ENCODE measurements around the gene MEIS2. TPM values are rescaled to one million over a fixed set of nuclear protein-coding genes. Genes with fewer than 3 reads are reported as not detected.
A peak's percentile ranks its signal among the peaks of the same experiment; 100 is the strongest.

MEIS2 gene
- total RNA-seq = 20.7 TPM
- long read RNA-seq, partial matches to known transcripts = 8 of 22 reads
- long read RNA-seq, other reads (novel, unspliced or antisense) = 13 of 22 reads

GRCh38 chr15:37100109-37100965, at the start of gene MEIS2:
TSS of gene MEIS2 (minus strand) at chr15:37100549. CDS start at chr15:37099466, 1,083 bp downstream.
- Histone ChIP-seq H3K27me3 (ENCODE audit: low read depth) (peaks cover 35% of the 10 kb centered on the region), H3K36me3 (no peaks in the 10 kb centered on the region), H3K4me1 (peaks cover 4% of the 10 kb centered on the region), H3K27ac (peak within 1 kb of the TSS; percentile 91), H3K4me3 (peak within 1 kb of the TSS; percentile 56), H3K9me3 (no peaks in the 10 kb centered on the region)
- intact Hi-C loops (cut with DNase I) = loop anchor here (10.0 kb wide), 1 partner anchor 216 kb away; no protein-coding TSS in a partner anchor
- TF ChIP-seq CTCF (IDR thresholded peaks at IDR 0.05) = no peak
- DNase-seq = peak; percentile 91
- ATAC-seq = peak; percentile 82 to 89

- intact Hi-C loops (cut with DNase I) = no loop called here
- no peaks in the 10 kb centered on the region for H3K4me1 ChIP-seq
- no peak for DNase-seq
- H3K27ac ChIP-seq = no peak overlapping the region
- H3K4me3 ChIP-seq = no peak overlapping the region
- H3K27me3 ChIP-seq (ENCODE audit: low read depth) = no peaks in the 10 kb centered on the region
- H3K9me3 ChIP-seq = no peaks in the 10 kb centered on the region
- no peak for ATAC-seq
- no peak for TF ChIP-seq CTCF (IDR thresholded peaks at IDR 0.05)
- H3K36me3 ChIP-seq = no peaks in the 10 kb centered on the region
These were observed 48.8 kb upstream of the MEIS2 start for GRCh38 chr15:37149146-37149545.

- intact Hi-C loops (cut with DNase I) = no loop called here
- no peak for DNase-seq
- H3K27ac ChIP-seq = no peak overlapping the region
- H3K36me3 ChIP-seq = no peaks in the 10 kb centered on the region
- H3K4me3 ChIP-seq = no peak overlapping the region
- no peak for TF ChIP-seq CTCF (IDR thresholded peaks at IDR 0.05)
- H3K4me1 ChIP-seq = no peaks in the 10 kb centered on the region
- H3K27me3 ChIP-seq (ENCODE audit: low read depth) = no peaks in the 10 kb centered on the region
- no peak for ATAC-seq
- H3K9me3 ChIP-seq = no peaks in the 10 kb centered on the region
These were observed 48.4 kb upstream of the MEIS2 start for GRCh38 chr15:37148714-37149113.

- H3K27ac ChIP-seq = no peak overlapping the region
- no peaks in the 10 kb centered on the region for H3K9me3 ChIP-seq
- no peak overlapping the region for H3K4me3 ChIP-seq
- no peak for DNase-seq
- no peaks in the 10 kb centered on the region for H3K36me3 ChIP-seq
- no peaks in the 10 kb centered on the region for H3K4me1 ChIP-seq
- intact Hi-C loops (cut with DNase I) = no loop called here
- ATAC-seq = no peak
- TF ChIP-seq CTCF (IDR thresholded peaks at IDR 0.05) = no peak
- no peaks in the 10 kb centered on the region for H3K27me3 ChIP-seq (ENCODE audit: low read depth)
These were observed 43.0 kb upstream of the MEIS2 start for GRCh38 chr15:37143351-37143750.

- H3K27me3 ChIP-seq (ENCODE audit: low read depth) = no peaks in the 10 kb centered on the region
- ATAC-seq (no peak), DNase-seq (no peak)
- H3K4me3 ChIP-seq = no peak overlapping the region
- intact Hi-C loops (cut with DNase I) = no loop called here
- no peaks in the 10 kb centered on the region for H3K4me1 ChIP-seq
- H3K36me3 ChIP-seq = no peaks in the 10 kb centered on the region
- H3K9me3 ChIP-seq = no peaks in the 10 kb centered on the region
- no peak overlapping the region for H3K27ac ChIP-seq
- TF ChIP-seq CTCF (IDR thresholded peaks at IDR 0.05) = no peak
These were observed 42.0 kb upstream of the MEIS2 start for GRCh38 chr15:37142371-37142770.
